Astrocyte of the cerebellum (primary cell): ENCODE data around the gene THUMPD1.
"Not testable (repeated sequence)": the region's sequence is repeated elsewhere in the genome, so short reads cannot be mapped to it uniquely, and the experiment has no call there.

Experiments used
- DNase-seq: peaks from one replicate; pipeline ENCODE4 v3.0.0-alpha.2; 2011; ENCODE audit warnings: low read depth
- H3K4me3 ChIP-seq: 2 replicates; pipeline ENCODE4 v1.5.1; 2011; ENCODE audit warnings: mild to moderate bottlenecking, low read depth, low read length, moderate library complexity
- in situ Hi-C: cut with HindIII; loops from 2 replicates; pipeline ENCODE4 v1.10.0; 2017; ENCODE audit warnings: low sequenced_read_pairs
- TF ChIP-seq, protein P1 (sequence below): IDR thresholded peaks from 2 replicates; pipeline ENCODE4 v1.5.1; 2012; ENCODE audit warnings: low read length, low read depth, moderate library complexity, mild to moderate bottlenecking; ENCODE audit errors: missing control alignments

THUMPD1 gene

DNA sequence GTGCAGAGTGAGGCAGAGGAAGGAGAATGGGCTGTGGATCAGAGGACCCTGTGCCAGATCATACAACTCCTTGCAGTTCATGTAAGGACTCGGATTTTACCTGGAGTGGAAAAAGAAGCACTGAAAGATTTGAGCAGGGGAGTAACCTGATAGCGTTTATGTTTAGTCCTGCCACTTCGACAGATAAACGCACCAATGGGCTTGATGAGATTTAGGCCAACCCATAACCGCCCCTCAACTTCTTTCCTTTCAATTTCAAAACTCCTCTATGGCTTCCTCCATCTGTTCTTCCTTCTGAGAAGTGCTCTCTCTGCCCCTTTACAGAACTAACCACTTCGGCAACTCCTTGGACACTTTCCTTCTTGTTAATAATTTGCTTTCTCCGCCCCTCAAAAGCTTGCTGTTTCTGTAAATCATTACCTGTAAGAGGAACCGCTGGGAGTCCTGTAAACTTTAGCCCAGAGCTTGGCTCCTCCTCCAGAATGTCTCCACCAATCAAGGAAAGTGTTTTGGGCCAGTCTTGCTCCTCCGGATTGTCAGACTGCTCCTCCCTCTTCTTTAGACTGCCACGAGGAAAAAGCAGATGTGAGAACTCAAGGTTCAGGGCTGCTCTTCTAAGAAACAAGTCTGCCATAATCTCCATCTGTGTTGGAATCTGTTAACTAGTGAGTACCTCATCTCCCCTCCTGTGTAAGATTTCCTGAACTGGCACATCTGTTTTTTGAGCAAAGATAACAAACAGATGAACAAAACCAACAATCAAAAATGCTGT lies 22.0 kb upstream of the THUMPD1 start, which contains the start of gene ACSM3:
Gene ACSM3, plus strand, starts transcription at position 554 of the 772 bp plus-strand sequence. CDS start 6,021 bp downstream, outside the sequence.
- TF ChIP-seq, protein P1, sequence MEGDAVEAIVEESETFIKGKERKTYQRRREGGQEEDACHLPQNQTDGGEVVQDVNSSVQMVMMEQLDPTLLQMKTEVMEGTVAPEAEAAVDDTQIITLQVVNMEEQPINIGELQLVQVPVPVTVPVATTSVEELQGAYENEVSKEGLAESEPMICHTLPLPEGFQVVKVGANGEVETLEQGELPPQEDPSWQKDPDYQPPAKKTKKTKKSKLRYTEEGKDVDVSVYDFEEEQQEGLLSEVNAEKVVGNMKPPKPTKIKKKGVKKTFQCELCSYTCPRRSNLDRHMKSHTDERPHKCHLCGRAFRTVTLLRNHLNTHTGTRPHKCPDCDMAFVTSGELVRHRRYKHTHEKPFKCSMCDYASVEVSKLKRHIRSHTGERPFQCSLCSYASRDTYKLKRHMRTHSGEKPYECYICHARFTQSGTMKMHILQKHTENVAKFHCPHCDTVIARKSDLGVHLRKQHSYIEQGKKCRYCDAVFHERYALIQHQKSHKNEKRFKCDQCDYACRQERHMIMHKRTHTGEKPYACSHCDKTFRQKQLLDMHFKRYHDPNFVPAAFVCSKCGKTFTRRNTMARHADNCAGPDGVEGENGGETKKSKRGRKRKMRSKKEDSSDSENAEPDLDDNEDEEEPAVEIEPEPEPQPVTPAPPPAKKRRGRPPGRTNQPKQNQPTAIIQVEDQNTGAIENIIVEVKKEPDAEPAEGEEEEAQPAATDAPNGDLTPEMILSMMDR, result no peak
- peak within 1 kb of the TSS; percentile 28 for H3K4me3 ChIP-seq
- in situ Hi-C loops, result no loop called here
- peak; percentile 20 for DNase-seq

DNA sequence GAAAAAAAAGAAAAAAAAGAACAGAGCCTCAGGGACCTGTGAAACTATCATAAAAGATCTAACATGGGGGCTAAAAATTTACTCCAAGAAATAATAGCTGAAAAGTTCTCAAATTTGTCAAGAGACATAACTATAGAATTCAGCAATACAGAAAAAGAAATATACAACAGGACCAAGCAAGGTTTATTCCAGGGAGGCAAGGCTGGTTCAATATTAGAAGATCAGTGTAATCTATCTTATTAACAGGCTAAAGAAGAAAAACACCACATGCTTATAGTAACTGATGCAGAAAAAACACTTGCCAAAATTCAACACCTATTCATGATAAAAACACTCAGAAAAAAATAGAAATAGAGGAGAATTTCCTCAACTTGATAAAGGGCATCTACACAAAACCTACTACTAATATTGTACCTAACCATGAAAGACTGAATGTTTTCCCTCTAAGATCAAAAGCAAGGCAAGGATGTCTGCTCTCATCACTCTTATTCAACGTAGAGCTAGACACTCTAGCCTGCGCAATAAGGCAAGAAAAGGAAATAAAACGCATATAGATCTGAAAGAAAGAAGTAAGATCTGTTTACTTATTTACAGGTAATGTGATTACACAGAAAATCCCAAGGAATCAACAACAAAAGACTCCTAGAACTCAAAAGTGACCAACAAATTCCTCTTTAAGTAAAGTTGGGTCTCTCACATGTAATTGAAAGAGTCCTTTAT lies 20.9 kb upstream of the THUMPD1 start:
- in situ Hi-C loops, result no loop called here
- no peak overlapping the region for H3K4me3 ChIP-seq
- no peak for DNase-seq
- TF ChIP-seq, protein P1, result no peak

DNA sequence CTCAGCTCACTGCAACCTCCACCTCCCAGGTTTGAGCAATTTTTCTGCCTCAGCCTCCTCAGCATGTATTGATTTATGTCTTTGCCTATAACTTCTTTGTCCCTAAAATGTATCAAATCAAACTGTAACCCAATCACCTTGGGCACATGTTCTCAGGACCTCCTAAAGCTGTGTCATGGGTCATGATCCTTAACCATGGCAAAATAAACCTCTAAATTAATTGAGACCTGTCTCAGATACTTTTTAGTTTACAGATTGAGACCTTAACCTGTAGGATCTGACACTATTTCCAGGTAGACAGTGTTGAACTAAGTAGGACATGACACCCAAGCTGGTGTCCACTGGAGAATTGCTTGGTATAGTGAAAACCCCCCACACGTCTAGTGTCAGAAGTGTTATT lies 19.6 kb upstream of the THUMPD1 start:
- TF ChIP-seq, protein P1, result no peak
- in situ Hi-C loops, result no loop called here
- DNase-seq, result no peak
- H3K4me3 ChIP-seq, result no peak overlapping the region

GRCh38 chr16:20760346-20760745 lies 18.7 kb upstream of the THUMPD1 start:
- TF ChIP-seq, protein P1, result no peak
- DNase-seq, result no peak
- no peak overlapping the region for H3K4me3 ChIP-seq
- in situ Hi-C loops, result no loop called here

DNA sequence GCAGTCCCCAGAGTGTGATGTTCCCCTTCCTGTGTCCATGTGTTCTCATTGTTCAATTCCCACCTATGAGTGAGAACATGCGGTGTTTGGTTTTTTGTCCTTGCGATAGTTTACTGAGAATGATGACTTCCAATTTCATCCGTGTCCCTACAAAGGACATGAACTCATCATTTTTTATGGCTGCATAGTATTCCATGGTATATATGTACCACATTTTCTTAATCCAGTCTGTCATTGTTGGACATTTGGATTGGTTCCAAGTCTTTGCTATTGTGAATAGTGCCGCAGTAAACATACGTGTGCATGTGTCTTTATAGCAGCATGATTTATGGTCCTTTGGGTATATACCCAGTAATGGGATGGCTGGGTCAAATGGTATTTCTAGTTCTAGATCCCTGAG lies 14.2 kb upstream of the THUMPD1 start:
- in situ Hi-C loops, H3K4me3 ChIP-seq, DNase-seq: not testable (repeated sequence)

- TF ChIP-seq, protein P1, result no peak
- in situ Hi-C loops, result no loop called here
- no peak overlapping the region for H3K4me3 ChIP-seq
- no peak for DNase-seq
Measured at GRCh38 chr16:20755238-20755637, 13.6 kb upstream of the THUMPD1 start.

DNA sequence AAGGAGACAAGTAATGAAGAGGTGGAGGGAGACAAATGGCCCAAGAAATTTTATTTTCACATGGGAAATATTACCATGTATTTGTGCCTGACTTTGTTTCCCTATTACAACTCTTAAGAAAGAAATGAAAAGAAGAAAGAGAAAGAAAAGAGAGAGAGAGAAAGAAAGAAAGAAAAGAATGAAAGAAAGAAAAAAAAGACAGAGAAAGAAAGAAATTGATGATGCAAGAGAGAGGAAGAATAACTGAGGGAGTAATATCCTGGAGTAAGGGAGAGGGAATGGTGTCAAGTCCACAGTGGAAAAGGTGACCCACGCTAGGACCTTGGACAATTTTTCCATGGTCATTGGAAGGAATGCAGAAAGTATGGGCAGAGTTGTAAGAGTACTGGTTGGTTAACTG lies 12.1 kb upstream of the THUMPD1 start:
- DNase-seq, result no peak
- in situ Hi-C loops, result no loop called here
- no peak overlapping the region for H3K4me3 ChIP-seq
- TF ChIP-seq, protein P1, result no peak
